Activated gamma-delta T cell treated with Interleukin-2 at 50 U/mL for 16 hours (primary cell): ENCODE results near the gene RAPGEF4.

ENCODE experiments used
- DNase-seq: peaks from one replicate; pipeline ENCODE4 v3.0.0-alpha.2; 2020

Gene RAPGEF4

GRCh38 chr2:172735582-172736423 lies at the start of gene RAPGEF4:
RAPGEF4 (plus strand) TSS chr2:172735845; CDS start chr2:172735984, 139 bp downstream.
- no peak for DNase-seq

- DNase-seq = no peak
Measured at GRCh38 chr2:172693037-172693436, 42.6 kb upstream of the RAPGEF4 start.

DNA sequence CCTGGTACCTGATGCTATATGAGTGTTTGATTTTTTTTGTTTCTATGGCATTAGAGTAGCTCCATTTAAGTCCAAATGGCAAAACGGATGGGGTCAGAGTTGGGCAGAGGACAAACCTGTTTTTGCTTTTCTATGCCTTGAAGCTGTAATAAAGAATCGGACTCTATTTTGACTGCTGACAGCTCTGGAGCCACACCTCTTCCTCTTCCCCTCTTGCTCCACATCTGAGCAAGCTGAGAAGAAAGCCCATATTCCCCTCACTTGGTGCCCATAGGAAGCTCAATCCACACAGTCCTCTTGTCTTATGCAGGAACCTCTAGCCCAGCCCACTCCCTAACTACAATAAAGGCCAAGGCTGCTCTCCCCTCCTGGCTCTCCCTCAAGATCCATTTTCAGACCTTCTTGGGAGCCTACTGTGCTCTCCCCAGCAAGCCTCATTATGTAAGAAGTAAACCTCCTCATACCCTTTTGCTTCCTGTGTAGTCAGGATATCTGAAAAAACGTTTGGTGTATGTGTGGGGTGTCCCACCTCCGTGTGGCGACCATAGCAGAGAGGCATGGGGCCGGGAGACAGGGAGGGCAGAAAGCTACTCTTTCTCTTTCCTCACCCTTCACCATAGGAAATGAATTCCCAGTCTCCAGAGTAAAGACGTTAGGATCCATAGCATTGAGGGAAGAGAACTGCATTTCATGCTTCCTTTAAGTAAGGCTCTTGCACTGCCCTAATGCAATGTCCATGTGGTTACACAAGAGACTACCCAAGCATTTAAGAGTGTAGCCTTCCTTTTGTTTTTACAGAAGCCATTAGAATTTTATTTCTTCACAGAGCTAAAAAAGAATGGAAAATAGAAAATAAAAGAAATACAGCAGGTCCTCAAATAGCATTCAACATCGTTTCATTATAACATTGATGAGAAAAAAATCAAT lies 41.9 kb upstream of the RAPGEF4 start:
- no peak for DNase-seq

DNA sequence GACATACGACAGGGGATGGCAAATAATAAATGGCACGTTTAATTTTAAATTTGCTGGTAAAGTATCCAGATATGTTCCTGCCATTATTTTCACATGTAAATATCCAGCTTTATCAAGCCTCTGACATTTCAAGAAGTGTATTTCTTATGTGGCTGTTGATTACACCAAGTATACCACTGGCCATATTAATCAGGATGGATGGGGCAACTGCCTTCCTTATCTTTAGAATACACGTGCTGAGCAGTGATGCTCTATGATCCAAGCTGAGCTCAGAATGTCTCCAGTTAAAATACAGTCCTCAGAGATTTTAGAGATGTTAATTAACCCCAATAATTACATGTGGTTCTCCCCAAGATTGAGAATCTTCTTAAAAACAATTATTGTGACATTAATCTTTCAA lies 38.3 kb upstream of the RAPGEF4 start:
- no peak for DNase-seq

DNA sequence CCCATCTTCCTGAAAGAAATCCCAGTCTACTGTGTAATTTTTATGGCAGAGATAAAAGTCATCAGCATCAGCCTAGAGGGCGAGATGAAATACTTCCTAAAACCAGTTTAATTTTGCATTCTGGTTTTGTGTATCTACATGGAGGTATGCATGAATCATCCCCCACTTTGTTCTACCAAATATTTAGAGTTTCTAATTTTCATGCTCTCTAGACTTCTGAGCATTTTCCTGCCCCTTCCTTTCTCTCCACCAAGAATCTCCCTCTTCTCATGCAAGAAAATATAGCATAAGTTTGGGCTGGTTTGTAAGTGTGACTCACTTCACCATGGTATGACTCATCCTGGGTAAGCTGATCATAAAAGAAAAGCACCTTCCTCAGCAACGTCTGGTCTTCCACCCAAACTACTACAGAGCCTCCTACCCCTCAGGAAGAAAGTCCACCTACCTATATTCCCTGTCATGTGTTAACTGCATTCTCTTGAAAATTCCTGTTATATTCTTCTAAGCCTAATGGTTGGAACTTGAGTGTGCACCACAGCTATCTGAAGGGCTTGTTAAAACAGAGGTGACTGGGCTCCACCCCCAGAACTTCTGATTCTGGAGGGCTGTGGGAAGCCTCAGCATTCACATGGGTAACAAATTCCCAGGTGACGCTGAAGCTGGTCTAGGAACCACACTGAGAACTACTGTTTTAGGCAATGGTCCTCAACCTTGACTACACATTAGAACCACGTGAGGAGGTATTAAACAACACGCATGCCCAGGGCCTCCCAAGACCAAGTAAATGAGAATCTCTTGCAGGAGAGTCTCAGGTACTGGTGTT lies 37.4 kb upstream of the RAPGEF4 start:
- DNase-seq = no peak

- DNase-seq = no peak
Measured at GRCh38 chr2:172701250-172701649, 34.4 kb upstream of the RAPGEF4 start.

- DNase-seq = no peak
Measured at GRCh38 chr2:172702451-172702850, 33.2 kb upstream of the RAPGEF4 start.

DNA sequence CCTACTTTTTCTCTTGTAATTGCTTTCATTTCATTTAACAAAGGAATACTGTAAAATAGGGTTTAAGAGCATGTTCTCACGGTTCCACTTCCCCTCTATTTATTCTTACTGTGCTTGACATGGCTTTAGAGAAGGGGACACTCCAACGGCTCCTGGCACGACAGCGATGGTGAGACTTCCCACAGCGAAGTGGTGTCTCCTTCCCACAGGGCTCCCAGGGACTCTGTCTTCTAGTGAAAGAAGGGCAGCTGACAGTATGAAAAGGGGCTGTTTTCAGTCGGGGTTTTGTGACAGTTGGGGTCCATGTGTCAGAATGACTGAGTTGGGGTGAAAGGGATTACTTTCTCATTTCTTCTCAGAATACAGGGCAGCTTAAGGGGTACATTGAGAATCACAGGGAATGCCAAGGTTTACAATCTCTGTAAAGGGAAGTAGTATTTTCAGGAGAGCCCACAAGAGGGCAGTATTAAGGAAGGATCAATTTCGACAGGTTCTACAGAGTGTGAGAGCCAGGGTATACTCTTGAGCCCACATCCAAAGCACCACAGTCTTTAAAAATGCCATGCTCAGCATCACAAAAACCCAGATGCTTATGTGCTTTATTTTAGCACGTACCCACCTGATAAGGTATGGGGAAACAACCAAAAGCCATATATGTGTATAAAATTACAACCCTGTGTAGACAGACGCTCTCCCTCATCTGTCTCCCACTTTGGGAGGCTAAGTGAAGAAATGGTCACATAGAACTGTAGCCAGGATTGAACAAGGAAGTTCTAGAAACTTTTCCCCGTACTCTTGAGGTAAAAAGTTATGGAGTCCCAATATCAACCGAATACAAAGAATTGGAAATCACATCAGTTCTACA lies 31.3 kb upstream of the RAPGEF4 start:
- no peak for DNase-seq

DNA sequence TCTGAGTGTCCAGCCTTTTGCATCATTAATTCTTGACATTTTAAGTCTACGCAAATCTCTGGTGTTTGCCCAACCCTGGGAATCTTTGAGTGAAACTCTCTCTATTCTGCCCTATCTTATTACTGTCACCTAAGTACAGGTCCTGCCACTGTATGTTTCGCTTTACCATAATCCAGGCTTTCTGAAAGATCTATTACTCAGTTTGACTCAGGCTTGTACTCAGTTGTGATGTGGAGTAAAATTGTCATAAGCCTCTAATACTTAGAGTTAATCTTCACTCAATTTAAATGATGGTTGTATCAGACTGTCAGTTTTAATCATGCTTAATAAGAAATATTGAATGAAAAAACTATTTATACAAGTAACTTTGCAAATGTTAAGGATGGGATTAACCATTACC lies 30.3 kb upstream of the RAPGEF4 start:
- no peak for DNase-seq

GRCh38 chr2:172708247-172708646 lies 27.4 kb upstream of the RAPGEF4 start:
- no peak for DNase-seq

- no peak for DNase-seq
Measured at GRCh38 chr2:172709566-172710291, 25.9 kb upstream of the RAPGEF4 start.

DNA sequence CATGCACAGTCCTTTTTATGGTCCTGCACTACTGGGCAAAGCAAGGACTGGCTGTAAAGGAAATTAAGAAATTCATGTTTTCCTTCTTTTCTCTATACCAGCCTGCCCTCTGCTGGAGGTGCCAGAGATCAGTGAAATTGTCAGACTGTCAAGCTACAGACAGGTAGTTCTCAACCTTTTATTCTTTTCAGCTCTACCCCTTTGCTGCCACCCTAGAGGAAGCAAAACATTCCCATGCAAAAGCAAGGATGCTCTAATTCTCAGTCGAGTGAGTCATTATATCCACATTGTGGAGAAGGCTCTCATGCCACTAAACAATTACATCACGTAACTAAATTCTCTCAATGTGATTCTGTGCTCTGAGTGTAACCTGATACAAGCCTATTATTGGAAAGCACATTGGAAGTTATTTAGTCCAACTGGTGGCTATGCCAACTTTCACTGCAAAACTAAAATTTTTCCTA lies 25.0 kb upstream of the RAPGEF4 start:
- peak; percentile 23 for DNase-seq

DNA sequence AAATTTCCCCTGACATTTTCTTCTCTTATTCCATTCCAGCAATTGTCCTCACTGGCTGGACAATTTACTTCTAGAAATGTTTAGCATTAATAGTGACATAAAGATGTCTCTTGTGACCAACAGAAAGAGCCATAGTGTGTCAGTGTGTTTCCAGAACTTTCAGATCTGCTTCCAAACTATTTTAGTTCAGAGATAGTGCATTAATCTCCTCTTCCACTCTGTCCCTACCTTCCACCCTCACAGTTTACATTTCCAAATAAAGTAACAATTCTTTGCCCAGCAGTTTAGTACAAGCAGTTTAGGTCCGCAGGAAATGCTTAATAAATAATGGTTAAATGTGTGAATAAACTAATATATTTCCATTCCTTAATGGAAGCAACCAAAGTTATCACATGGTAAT lies 24.5 kb upstream of the RAPGEF4 start:
- no peak for DNase-seq

GRCh38 chr2:172712251-172712650 lies 23.4 kb upstream of the RAPGEF4 start:
- DNase-seq = no peak

DNA sequence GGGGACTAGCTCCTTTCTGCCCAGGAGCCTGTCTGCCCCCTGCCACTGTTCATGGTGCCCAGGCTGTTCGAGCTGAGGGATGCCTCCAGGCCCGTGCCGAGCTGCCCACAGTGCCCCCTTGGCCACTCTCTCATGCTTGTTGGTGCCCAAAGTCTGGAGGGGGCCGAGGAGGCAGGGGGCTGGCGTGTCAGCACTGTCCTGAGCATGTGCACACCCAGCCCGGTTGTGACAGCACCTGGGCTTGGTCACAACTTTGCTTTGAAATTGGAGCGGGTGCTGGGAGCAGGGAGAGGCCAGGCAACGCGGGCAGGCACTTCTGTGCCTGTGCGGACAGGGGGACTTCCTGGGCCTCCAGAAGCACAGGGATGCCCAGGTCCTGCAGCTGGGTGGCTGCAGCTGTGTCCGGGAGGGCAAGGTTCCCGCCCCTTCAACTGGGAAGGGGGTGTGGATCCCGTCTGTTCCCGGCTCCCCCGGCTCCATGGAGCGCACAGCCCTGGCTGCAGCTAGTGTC lies 22.2 kb upstream of the RAPGEF4 start:
- no peak for DNase-seq

DNA sequence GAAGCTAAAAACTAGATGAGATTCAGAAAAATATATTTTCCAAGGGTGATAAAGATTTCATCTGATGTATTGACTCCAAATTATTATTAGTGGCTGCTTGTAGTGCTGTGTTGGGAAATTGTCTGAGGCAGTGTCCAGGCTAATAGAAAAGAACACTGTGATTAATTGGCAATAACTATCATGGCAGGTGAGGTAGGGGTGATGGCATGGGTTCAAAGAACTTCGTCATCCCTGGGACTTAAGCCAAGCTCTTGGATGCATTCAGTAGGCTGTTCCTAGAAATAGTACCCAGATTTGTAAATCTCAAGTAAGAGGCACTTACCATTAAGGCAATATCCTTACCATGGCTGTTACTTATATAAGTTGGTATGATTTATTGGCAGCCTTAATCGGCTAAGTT lies 13.2 kb upstream of the RAPGEF4 start:
- DNase-seq = no peak

GRCh38 chr2:172723286-172723685 lies 12.4 kb upstream of the RAPGEF4 start:
- no peak for DNase-seq

- no peak for DNase-seq
Measured at GRCh38 chr2:172724724-172725123, 10.9 kb upstream of the RAPGEF4 start.

DNA sequence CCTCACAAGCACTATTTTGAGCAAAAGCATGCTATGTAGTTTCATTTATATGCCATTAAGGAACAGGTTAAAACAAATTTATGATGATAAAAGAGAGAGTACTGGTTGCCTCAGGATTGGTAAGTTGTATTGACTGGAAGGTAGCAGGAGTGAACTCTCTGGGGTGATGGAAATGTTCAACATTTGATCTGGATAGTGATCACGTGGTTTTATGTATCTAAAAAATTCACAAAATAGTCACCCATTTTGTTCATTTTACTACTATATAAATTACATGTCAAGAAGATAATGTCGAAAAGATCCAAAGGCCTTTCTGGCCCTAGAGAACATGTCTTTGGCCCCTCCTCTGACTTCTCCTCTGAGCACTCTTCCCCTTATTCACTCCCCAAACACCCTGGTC lies 10.4 kb upstream of the RAPGEF4 start:
- DNase-seq = no peak

DNA sequence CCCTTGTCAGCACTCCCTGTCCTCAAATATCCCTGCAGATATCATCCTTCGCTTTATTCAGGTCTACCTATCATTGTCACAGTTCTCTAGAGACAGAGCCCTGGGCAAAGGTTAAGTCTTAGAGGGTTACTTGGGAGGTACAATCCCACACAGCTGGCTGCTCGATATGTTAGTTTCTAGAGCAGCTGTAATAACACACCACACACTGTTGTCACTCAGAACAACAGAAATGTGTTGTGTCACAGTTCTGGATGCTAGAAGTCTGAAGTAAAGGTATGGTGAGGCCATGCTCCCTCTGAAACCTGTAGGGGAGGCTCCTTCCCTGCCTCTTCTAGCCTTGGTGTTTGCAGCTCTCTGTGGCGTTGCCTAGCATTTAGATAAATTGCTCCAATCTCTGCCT lies 9.9 kb upstream of the RAPGEF4 start:
- no peak for DNase-seq

GRCh38 chr2:172726172-172726735 lies 9.4 kb upstream of the RAPGEF4 start:
- no peak for DNase-seq
